GM19043 (cell line): ENCODE data around the gene CRP.
"Not testable (repeated sequence)": the region's sequence is repeated elsewhere in the genome, so short reads cannot be mapped to it uniquely, and the experiment has no call there.

Source experiments
- ATAC-seq: cut with Tn5 transposase; IDR thresholded peaks from one replicate; pipeline ENCODE4 v1.9.1; 2021; ENCODE audit warnings: low read depth; ENCODE audit not compliant: unreplicated experiment

Gene CRP

DNA sequence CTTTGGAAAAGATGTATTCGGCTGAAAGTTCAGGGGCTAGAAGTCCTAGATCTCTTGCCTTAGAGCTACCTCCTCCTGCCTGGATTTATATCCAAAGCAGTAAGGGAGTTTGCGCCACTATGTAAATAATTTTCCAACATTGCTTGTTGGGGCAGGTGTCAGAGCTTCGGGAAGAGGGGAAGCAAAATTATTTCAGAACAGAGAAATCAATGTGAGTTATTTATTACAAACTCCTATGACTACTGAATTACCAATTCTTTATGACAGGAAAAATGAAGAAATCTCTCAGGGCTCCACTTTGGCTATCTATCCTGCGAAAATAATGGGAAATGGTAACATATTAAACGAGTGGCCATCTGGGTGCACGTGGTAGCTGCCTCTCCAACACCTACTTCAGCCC, at the start of gene CRP:
TSS of gene CRP (minus strand) at position 61 of the 400 bp plus-strand sequence. CDS start 104 bp downstream, outside the sequence.
- ATAC-seq, result no peak

GRCh38 chr1:159763686-159764085, 49.3 kb upstream of the CRP start:
- no peak for ATAC-seq

DNA sequence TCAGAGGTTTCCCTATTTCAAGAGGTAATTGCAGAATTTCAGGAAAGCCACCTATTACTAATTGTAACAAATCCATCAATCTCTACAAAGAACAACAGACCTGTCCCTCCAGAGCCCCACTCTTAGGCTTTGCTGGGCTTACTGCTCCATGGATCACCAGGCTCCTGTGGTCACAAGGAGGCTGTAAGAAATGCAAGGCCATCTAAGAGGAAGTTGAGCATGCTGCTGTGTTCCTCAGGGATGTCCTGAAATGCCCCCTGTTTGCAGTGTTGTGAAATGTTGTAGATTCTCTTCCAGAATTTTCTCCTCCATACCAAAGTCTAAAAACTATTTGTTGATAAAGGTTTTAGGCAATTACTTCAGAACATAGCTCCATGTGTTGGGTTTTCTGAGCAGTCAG, 42.0 kb upstream of the CRP start:
- no peak for ATAC-seq

DNA sequence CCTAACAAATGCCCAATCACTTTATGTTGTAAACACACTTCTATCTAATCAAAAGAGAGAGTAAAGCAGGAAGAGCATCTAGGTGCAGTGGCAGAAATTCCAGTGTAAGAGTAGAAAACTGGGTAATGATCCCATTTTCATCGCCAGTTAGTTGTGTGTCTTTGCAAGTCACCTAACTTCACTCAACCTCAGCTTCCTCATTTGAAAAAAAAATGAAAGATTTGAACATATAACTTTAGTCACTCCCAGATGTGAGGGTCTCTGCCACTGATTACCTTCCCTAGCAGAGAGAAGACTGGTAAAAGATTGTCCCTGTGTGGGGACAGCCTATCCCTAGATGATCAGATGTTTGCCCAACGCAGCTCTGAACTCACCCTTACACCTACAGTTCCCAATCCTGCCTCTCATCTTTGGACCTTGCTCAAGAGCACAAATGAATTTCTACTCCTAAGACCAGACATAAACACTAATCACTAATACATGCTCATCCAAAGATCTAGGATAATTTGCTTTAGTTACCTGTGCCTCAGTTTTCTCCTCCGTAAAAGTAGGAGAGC, 41.1 kb upstream of the CRP start:
- ATAC-seq, result no peak

GRCh38 chr1:159753386-159753785, 39.0 kb upstream of the CRP start:
- no peak for ATAC-seq

- ATAC-seq, result no peak
These were observed 37.8 kb upstream of the CRP start for GRCh38 chr1:159752135-159752580.

DNA sequence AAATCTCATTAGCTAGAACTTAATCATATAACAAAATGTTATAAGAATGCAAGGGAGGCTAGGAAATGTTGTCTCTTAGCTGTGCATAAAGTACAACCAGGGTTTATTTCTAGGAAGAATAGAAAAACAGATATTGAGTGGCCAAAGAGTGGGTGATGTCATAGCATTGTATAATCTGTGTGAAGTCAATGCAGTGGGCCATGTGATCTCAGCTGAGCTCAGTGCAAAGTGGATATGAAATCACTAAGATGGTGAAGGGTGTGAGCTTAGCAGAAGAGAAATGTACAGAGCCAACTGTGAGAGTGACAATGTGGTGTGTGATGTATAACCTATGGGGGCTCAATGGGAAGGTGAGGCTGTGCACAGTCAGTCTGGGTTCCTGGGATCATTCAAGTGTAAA, 36.6 kb upstream of the CRP start:
- ATAC-seq, result no peak

- ATAC-seq, result no peak
These were observed 36.2 kb upstream of the CRP start for GRCh38 chr1:159750621-159751020.

- ATAC-seq, result no peak
These were observed 35.2 kb upstream of the CRP start for GRCh38 chr1:159749630-159750029.

DNA sequence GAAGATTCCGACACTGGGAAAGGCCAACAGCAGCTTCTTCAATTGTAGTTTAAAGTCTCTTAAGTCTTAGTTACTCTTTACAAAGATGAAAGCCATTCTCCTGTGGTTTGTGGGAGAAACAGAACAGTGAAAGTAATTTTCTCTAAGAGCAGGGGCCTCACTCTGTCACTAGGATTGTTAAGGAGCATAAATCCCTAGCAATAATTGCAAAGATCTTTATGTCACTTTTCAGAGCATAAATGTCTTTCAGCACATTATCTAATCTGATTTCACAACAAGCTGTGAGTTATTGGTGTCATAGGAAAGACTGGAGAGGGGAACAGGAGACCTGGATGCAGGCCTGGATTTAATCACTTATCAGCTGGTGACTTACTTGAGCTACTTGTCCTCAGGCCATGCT, 34.0 kb upstream of the CRP start:
- ATAC-seq, result no peak

DNA sequence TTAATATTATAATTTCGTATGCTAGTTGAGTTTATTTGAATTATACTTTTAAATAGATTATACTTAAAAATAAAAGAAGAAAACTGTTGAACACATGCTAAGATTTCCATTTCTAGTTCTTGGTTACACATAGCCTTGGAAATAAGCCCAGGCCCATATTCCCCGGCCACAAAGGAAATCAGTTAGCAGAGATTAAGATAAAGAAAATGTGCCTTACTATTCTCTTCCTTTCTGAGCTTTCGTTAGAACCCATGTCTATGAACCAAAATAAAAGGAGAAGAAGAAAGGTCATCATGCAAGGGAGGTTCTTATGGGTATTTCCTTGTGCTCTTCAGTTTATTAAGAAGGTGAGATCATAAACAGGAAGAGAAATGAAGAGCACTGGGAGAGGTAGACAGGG, 32.3 kb upstream of the CRP start:
- ATAC-seq, result no peak

- ATAC-seq, result no peak
These were observed 29.4 kb upstream of the CRP start for GRCh38 chr1:159743651-159744410.

GRCh38 chr1:159737238-159737916, 23.0 kb upstream of the CRP start:
- ATAC-seq, result no peak

GRCh38 chr1:159723188-159723587, 8.8 kb upstream of the CRP start:
- ATAC-seq, result not testable (repeated sequence)

- ATAC-seq, result no peak
These were observed 5.6 kb upstream of the CRP start for GRCh38 chr1:159719990-159720389.

DNA sequence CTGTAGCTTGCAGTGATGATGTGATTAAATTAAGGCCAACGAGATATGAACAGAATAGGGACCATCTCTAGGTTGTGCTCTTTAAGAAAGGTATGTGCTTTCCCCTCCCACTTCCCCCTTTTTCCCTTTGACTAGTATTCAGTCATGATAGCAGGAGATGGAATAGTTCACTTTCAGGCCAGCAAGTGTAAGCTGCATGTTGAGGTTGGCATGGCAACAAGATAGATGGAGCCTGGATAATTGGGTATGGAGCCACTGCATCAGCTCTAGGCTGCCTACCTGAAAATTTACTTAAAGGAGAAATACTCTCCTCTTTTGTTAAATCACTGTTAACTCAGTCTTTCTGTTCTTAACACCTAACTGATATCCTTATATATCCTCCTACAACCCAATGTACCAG, 1.5 kb upstream of the CRP start:
- ATAC-seq, result no peak

GRCh38 chr1:159712080-159712479, 2.3 kb downstream of the CRP start:
- no peak for ATAC-seq

DNA sequence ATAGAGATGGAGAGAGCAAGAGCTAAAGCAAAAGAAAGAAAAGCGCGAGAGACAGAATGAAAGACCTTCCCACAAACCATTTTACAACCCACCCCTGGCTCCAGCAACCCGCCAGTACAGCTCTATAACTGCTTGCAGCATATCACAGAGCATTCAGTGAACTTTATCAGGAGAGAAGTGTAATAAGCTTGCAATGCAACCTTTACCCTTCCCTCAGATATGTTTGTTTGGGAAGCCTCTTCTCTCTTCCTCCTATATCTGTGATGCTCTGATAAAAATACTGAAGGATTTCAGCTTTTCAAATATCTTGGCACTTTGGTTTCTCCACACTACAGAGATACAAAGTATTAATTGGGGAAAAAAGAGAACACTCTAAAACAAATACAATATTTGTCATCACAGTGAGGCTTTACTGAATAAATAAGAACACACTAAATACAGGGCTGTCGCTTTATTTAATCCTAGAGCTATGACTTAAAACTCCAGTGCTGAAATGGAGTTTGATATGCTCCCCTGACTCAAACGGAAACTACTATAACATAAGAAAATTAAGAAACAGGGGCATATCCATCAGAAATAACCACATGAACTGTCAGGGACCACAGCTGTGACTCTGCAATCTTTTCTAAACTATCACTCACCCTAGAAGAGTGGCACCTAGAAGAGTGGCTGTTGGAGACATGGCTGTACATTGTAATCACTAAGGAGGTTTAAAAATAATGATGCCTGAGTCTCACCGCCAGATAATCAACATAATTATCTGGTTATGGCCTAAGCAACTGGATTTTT, 6.7 kb downstream of the CRP start:
- no peak for ATAC-seq

DNA sequence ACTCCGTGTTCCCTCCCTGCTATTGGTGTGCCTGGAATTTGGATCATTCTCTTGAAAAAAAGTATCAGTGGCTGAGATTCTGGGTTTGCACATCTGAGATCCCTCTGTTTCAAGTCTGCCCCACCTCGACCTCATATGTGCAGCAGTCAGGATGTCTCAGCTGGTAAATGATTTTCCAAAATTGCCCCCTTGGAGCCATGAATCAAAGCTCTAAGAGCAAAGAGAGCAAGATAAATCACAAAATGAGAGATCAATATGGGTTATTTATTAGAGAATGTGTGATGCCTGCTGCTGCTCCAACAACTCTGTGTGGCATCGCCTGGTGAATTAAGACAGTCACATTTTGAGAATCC, 8.5 kb downstream of the CRP start:
- no peak for ATAC-seq

DNA sequence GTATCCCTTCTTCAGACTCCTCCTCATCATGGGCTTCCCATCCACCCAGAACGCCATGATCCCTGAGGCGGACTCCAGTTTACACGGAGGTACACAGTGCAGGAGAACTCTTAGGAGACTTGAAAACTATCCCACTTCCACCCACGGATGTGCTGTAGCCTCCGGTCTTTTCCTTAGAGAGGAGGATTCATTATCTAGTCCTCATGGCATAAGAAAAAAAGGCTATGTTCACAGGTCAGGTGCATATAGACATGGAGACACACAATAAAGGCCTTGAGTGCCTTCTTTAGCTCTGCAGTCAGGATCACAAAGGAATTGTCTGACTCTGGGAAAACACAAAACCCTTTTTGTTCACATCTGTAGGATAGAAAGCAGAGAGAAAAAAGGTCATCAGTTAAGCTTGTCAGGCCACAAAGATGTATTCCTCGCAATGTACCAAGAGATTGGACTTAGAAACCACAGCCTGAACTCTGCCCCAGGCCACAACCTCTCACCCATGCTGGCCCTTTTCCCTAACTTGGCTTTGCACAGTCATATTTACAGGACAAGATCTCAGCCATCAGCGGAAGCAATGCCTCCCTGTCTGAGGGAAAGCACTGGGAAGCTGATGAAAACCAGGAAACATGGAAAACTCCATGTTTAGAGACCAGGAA, 9.0 kb downstream of the CRP start:
- ATAC-seq, result no peak

GRCh38 chr1:159704481-159704880, 9.9 kb downstream of the CRP start:
- no peak for ATAC-seq
